Ovary (tissue), 9 donors: ENCODE measurements around the gene CRELD2. TPM values are rescaled to one million over a fixed set of nuclear protein-coding genes. Genes with fewer than 3 reads are reported as not detected.

Experiments
- DNase-seq, 5 donors: peaks; one replicate each; pipeline ENCODE4 v3.0.0-alpha.2; 2019 to 2020
- H3K27ac ChIP-seq, 2 donors: fragments of 200-600 bp; one replicate each; pipeline versions ENCODE4 v1.5.1 to v1.8.0; 2019 to 2022
- H3K27me3 ChIP-seq: fragments of 200-600 bp; one replicate; pipeline ENCODE4 v1.8.0; 2022
- H3K36me3 ChIP-seq: fragments of 200-600 bp; sonication (generic); one replicate; pipeline ENCODE4 v1.5.1; 2019
- H3K4me1 ChIP-seq: one replicate; pipeline ENCODE4 v1.8.1; 2013; ENCODE audit warnings: mild to moderate bottlenecking, moderate library complexity; ENCODE audit not compliant: insufficient read depth
- H3K4me3 ChIP-seq: fragments of 200-600 bp; sonication (generic); one replicate; pipeline ENCODE4 v1.5.1; 2017
- H3K9me3 ChIP-seq, 2 donors: fragments of 200-600 bp in 1 of 2; sonication (generic) in 1 of 2; one replicate each; pipeline versions ENCODE4 v1.5.1 to v1.8.1; 2013 to 2019; ENCODE audit warnings: mild to moderate bottlenecking in 1 of 2, moderate library complexity in 1 of 2
- EP300 ChIP-seq: sonication (generic); formaldehyde crosslinking; IDR thresholded peaks from one replicate; pipeline ENCODE4 v1.6.1; 2017; ENCODE audit warnings: antibody characterized with exemption
- POLR2A ChIP-seq: fragments of 450-650 bp; IDR thresholded peaks from one replicate; pipeline ENCODE4 v1.6.1; 2017; ENCODE audit warnings: antibody characterized with exemption, mild to moderate bottlenecking, moderate library complexity
- WGBS, 3 donors: extraction: QIAGEN DNeasy Blood & Tissue Kit in 1 of 3; methylation state at CpG; one replicate each; pipeline versions ENCODE4 v1.1.5 to v1.1.7; 2013 to 2017; 5-methylcytosine and 5-hydroxymethylcytosine counted together
- intact Hi-C, 4 donors: fragments of 100-400 bp; cut with DNase I; formaldehyde crosslinking; loops; one replicate each; pipeline versions ENCODE4 v1.11.0 to v1.15.1; 2022 to 2023
- polyA plus RNA-seq, 2 donors: library from polyadenylated mRNA; stranded (reverse); fragments of 200-250 nt in 1 of 2; fragments of 350-450 nt in 1 of 2; fragmentation: Illumina TruSeq in 1 of 2; extraction: RNeasy Lipid Tissue Mini Kit (QIAGEN cat#74804) in 1 of 2; gene quantifications; one replicate each; pipeline ENCODE4 v1.2.3, GENCODE V29; 2013 to 2014
- total RNA-seq, 7 donors: library from RNA; depleted of rRNA in 2 of 7; stranded (reverse); fragments of >200 nt in 2 of 7; fragmentation: NEBNext Ultra II Directional in 3 of 7; extraction: Animal tissue kit (Norgen Biotek cat#: 25700) in 3 of 7; gene quantifications; one replicate each; pipeline versions ENCODE4 v1.1.0 to v1.2.4, GENCODE V29; 2016 to 2023
- TF ChIP-seq, protein P1 (sequence below), 3 donors: fragments of 450-650 bp in 2 of 3; fragments of 200-600 bp in 1 of 3; IDR thresholded peaks; one replicate each; pipeline versions ENCODE4 v1.5.1 to v1.8.0; 2016 to 2022; ENCODE audit warnings: antibody characterized with exemption in 3 of 3, mild to moderate bottlenecking in 1 of 3
- donor health status: DM: no; HTN: no; CAD: no; lungs with moderate emphysema.
- donor health status: DM: no; HTN: no; CAD: no.
- donor health status: Bipolar disorder and iron deficiency.
- donor health status: DM: yes; HTN: yes; CAD: no.
- donor health status: DM: no; HTN: no; CAD: no.
- donor health status: DM: yes; HTN: yes; CAD: no.

Gene CRELD2
- total and polyA plus RNA-seq, 9 donors: 9.5 to 53.4 (median 24.6) TPM

DNA sequence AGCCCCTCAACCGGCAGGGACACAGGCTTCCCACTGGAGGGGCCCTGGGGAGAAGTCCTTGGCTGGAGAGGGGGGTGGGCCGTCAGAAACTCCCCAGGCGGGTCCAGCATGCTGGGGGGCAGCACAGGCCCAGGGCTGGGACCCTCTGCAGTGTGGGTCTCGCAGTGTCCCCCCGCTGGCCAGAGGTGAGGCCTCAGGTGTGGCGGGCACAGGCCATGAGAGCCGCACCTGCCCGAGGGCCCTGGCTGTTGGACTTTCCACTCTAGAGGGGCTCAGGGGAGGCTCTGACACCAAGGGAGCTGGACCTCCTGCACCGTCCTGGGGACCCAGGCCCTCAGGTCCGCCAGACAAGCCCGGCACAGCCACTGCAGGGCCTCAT lies 31.5 kb downstream of the CRELD2 start:
- no peaks in the 10 kb centered on the region for H3K36me3 ChIP-seq
- H3K4me3 ChIP-seq: no peak overlapping the region
- intact Hi-C loops: loop anchor here in 1 of 4 donors (10.0 kb wide), 1 partner anchor 245 kb away; no protein-coding TSS in a partner anchor
- H3K27me3 ChIP-seq: no peaks in the 10 kb centered on the region
- no peak overlapping the region for H3K27ac ChIP-seq
- DNase-seq: no peak
- no peak for TF ChIP-seq POLR2A
- TF ChIP-seq EP300: no peak
- TF ChIP-seq, protein P1, sequence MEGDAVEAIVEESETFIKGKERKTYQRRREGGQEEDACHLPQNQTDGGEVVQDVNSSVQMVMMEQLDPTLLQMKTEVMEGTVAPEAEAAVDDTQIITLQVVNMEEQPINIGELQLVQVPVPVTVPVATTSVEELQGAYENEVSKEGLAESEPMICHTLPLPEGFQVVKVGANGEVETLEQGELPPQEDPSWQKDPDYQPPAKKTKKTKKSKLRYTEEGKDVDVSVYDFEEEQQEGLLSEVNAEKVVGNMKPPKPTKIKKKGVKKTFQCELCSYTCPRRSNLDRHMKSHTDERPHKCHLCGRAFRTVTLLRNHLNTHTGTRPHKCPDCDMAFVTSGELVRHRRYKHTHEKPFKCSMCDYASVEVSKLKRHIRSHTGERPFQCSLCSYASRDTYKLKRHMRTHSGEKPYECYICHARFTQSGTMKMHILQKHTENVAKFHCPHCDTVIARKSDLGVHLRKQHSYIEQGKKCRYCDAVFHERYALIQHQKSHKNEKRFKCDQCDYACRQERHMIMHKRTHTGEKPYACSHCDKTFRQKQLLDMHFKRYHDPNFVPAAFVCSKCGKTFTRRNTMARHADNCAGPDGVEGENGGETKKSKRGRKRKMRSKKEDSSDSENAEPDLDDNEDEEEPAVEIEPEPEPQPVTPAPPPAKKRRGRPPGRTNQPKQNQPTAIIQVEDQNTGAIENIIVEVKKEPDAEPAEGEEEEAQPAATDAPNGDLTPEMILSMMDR (IDR thresholded peaks at IDR 0.05): no peak
- 92 to 97% (median 94%) methylated on average over 9 to 11 of the region's 11 CpGs for WGBS, 3 donors
- peaks cover 6% of the 10 kb centered on the region for H3K4me1 ChIP-seq
- no peaks in the 10 kb centered on the region for H3K9me3 ChIP-seq

DNA sequence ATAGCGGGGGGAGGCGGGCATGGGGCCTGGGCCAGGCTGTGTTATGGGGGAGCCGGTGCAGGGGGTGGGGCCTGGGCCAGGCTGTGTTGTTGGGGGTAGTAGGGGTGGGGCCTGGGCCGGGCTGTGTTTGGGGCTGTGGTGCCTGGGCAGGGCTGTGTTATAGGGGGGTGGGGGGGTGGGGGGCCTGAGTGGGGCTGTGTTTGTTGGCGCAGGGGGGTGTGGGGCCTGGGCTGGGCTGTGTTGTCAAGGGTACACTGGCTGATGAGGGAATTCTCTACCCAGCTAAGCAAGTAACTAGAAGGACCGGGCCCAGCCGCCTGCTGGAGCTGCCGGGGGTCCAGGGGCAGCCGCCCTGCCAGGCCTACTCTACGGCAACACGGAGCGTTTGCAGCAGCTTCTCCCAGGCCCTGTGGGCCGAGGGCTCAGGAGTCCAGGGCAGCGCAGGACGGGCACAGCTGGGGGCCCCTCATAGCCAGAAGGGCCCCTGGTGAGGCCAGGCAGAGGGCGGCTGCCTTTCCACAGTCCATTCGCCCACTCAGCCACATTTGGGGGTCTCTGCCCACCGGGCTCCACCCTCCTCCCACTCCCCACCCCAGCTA lies 32.1 kb downstream of the CRELD2 start:
- peaks cover 6% of the 10 kb centered on the region for H3K4me1 ChIP-seq
- H3K36me3 ChIP-seq: no peaks in the 10 kb centered on the region
- no peak for DNase-seq
- 82 to 89% (median 88%) methylated on average over 15 to 18 of the region's 18 CpGs for WGBS, 3 donors
- intact Hi-C loops: loop anchor here in 1 of 4 donors (10.0 kb wide), 1 partner anchor 244 kb away; no protein-coding TSS in a partner anchor
- H3K9me3 ChIP-seq: no peaks in the 10 kb centered on the region
- TF ChIP-seq POLR2A (no peak), EP300 (no peak)
- TF ChIP-seq, protein P1 (IDR thresholded peaks at IDR 0.05): no peak
- no peak overlapping the region for H3K27ac ChIP-seq
- no peaks in the 10 kb centered on the region for H3K27me3 ChIP-seq
- H3K4me3 ChIP-seq: no peak overlapping the region

DNA sequence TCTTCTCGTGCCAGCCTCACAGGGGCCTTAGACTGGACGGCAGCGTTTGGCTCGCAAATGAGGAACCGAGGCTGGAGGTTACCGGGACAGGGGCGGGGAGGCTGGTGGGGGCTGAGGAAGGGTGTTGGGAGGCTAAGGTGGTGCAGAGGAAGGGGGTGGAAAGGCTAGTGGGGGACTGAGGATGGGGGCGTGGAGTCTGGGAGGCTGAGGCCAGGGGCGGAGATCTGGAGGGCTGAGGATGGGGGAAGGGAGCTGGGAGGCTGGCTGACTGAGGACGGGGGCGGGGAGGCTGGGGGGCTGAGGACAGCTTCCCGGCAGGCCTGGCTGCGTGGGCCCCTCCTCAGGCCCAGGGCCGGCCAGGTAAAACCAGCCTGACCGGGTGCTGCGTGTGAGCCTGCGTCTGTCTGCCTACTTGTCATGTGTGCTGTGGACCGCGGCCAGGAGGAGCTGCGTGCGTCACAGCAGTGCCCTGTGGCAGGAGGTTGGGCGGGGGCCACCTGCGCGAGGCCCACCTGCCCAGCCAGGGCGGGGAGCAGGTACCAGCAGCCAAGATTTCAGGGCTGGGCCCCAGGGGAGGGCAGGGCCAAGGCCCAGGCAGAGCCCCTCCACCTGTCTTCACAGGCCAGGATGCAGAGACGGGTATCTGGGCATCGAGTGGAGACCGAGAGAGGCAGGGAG lies 32.7 kb downstream of the CRELD2 start:
- intact Hi-C loops: loop anchor here in 1 of 4 donors (10.0 kb wide), 1 partner anchor 244 kb away; no protein-coding TSS in a partner anchor
- no peak overlapping the region for H3K27ac ChIP-seq
- WGBS, 3 donors: 87 to 93% (median 89%) methylated on average over 27 to 28 of the region's 28 CpGs

DNA sequence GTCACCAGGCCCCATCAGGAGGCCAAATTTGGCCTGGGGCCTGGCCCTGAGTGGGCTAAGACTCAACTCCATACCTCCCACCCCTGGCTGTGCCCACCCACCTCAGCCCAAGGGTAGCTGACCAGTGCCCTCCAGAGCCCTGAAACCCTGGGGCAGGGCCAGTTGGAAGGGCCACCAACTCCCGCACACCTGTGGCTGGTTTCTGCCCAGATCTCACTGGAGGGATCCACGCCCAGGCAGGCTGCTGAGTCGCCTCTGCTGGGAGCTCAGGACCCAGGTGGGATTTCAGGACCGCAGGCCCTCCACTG lies 33.2 kb downstream of the CRELD2 start:
- Histone ChIP-seq H3K4me3 (no peak overlapping the region), H3K36me3 (no peaks in the 10 kb centered on the region), H3K4me1 (peaks cover 6% of the 10 kb centered on the region), H3K27ac (no peak overlapping the region), H3K27me3 (no peaks in the 10 kb centered on the region), H3K9me3 (no peaks in the 10 kb centered on the region)
- intact Hi-C loops: loop anchor here in 1 of 4 donors (10.0 kb wide), 1 partner anchor 243 kb away; no protein-coding TSS in a partner anchor
- TF ChIP-seq, protein P1 (IDR thresholded peaks at IDR 0.05): no peak
- TF ChIP-seq POLR2A: no peak
- no peak for TF ChIP-seq EP300
- WGBS, 3 donors: 90 to 98% (median 93%) methylated on average over 4 of the region's 4 CpGs
- DNase-seq: no peak

More for the DNA sequence above, 32.7 kb downstream of the CRELD2 start:
- TF ChIP-seq, protein P1 (IDR thresholded peaks at IDR 0.05): no peak
- TF ChIP-seq POLR2A (no peak), EP300 (no peak)
- Histone ChIP-seq H3K4me3 (no peak overlapping the region), H3K27me3 (no peaks in the 10 kb centered on the region), H3K9me3 (no peaks in the 10 kb centered on the region), H3K36me3 (no peaks in the 10 kb centered on the region), H3K4me1 (peaks cover 6% of the 10 kb centered on the region)
- no peak for DNase-seq
